ENCODE measurements around the gene RNF182. TPM values are rescaled to one million over a fixed set of nuclear protein-coding genes. Genes with fewer than 3 reads are reported as not detected.

The RNF182 gene
- total and polyA plus RNA-seq, 10 of the 15 experiments (the other 5 are each of a cell fraction or from before 2014, with no cell fraction given), result not detected

- POLR2A ChIA-PET, result no interaction called here
- H3K36me3 ChIP-seq (ENCODE audit: control insufficient read depth in 2 of 2, insufficient read depth in 2 of 2, low read length in 1 of 2), result no peaks in the 10 kb centered on the region
- DNase-seq (ENCODE audit: low read depth, low spot score), result no peak
- no peak overlapping the region for H2AFZ ChIP-seq (ENCODE audit: control insufficient read depth, low read depth, low read length)
- peaks cover 0 to 3% of the 10 kb centered on the region in 2 experiments; a peak in 1 of 4 replicates for H3K27me3 ChIP-seq (replicated peaks in 1 of 2; ENCODE audit: control insufficient read depth in 2 of 2, insufficient read depth in 2 of 2, low read length in 1 of 2)
- intact Hi-C loops (cut with micrococcal nuclease; ENCODE audit: unreplicated experiment) (no loop called here), in situ Hi-C loops (cut with MboI) (loop anchor here (25.0 kb wide), 1 partner anchor 1547 kb away; no protein-coding TSS in a partner anchor)
- H3K27ac ChIP-seq (ENCODE audit: control insufficient read depth, insufficient read depth), result no peak overlapping the region
- no peak overlapping the region for H3K9ac ChIP-seq (ENCODE audit: control insufficient read depth, insufficient read depth, low read length)
- SMC1A ChIA-PET (ENCODE audit: uncharacterized antibody, unreplicated experiment), result interaction anchor here (4.1 kb wide), 1 partner anchor 150 kb away, joined by 33 read pairs; no protein-coding TSS in a partner anchor
- H3K79me2 ChIP-seq (ENCODE audit: control insufficient read depth, insufficient read depth, low read length), result no peaks in the 10 kb centered on the region
- H4K20me1 ChIP-seq (ENCODE audit: control insufficient read depth, insufficient read depth), result no peaks in the 10 kb centered on the region
- CTCF ChIA-PET, result interaction anchor here (0.5 to 9.6 kb wide), 4 partner anchors 12 to 227 kb away, joined by 3 to 194 read pairs (median 48); no protein-coding TSS in a partner anchor
- H3K4me2 ChIP-seq (ENCODE audit: control insufficient read depth, insufficient read depth), result no peak overlapping the region
- no peaks in the 10 kb centered on the region for H3K9me3 ChIP-seq (replicated peaks; ENCODE audit: control insufficient read depth, insufficient read depth, low read length)
- RAD21 ChIA-PET (ENCODE audit: unreplicated experiment), result no interaction called here
- no peak for FAIRE-seq
- 49% methylated on average over 3 of the region's 3 CpGs for WGBS (ENCODE audit: insufficient coverage, insufficient replicate concordance, low lambda C conversion rate, missing lambda C conversion rate)
- BruUV-seq (replicated peaks), result no TSS peak
- no peak overlapping the region for H3K4me3 ChIP-seq
- no peak for ATAC-seq
- no peaks in the 10 kb centered on the region for H3K4me1 ChIP-seq (ENCODE audit: control insufficient read depth, insufficient read depth, low read length)
- TF ChIP-seq POLR2AphosphoS5 (IDR thresholded peaks at IDR 0.05; ENCODE audit: low read length) (no peak), NR2C2 (IDR thresholded peaks at IDR 0.05; ENCODE audit: borderline replicate concordance, control insufficient read depth, insufficient read length, low read depth) (no peak), ZNF687 (IDR thresholded peaks at IDR 0.05) (no peak), RELA (IDR thresholded peaks at IDR 0.05; ENCODE audit: borderline replicate concordance, partially characterized antibody) (no peak), KAT2A (conservative IDR thresholded peaks at IDR 0.05; ENCODE audit: control insufficient read depth, low read depth, low read length) (no peak), ZNF217 (IDR thresholded peaks at IDR 0.05) (no peak), SMAD5 (IDR thresholded peaks at IDR 0.05; ENCODE audit: low read depth) (no peak), TCF7 (IDR thresholded peaks at IDR 0.05; ENCODE audit: borderline replicate concordance) (no peak), ZNF622 (IDR thresholded peaks at IDR 0.05) (no peak), ZNF24 (IDR thresholded peaks at IDR 0.05) (no peak), ZBTB40 (IDR thresholded peaks at IDR 0.05; ENCODE audit: borderline replicate concordance) (no peak), PBX3 (IDR thresholded peaks at IDR 0.05; ENCODE audit: insufficient replicate concordance, low read depth, low read length) (no peak), KDM1A (IDR thresholded peaks at IDR 0.05; ENCODE audit: borderline replicate concordance) (no peak), JUNB (IDR thresholded peaks at IDR 0.05) (no peak), CEBPB (IDR thresholded peaks at IDR 0.05; ENCODE audit: borderline replicate concordance in 1 of 2, low read depth in 2 of 2, low read length in 2 of 2) (no peak), FOXK2 (IDR thresholded peaks at IDR 0.05) (no peak)
Measured at GRCh38 chr6:13915561-13916229, 9.1 kb upstream of the RNF182 start.
